Thoracic aorta (tissue), 2 donors: Measurements from ENCODE around the gene TM7SF2. TPM values are rescaled to one million over a fixed set of nuclear protein-coding genes. Genes with fewer than 3 reads are reported as not detected.

Experiments
- ATAC-seq: fragments of 150-250 bp; one replicate; pipeline ENCODE4 v1.8.0; 2017; ENCODE audit warnings: low read depth; ENCODE audit not compliant: insufficient number of reproducible peaks, low FRiP score
- DNase-seq: peaks from one replicate; pipeline ENCODE4 v3.0.0-alpha.2; 2020; ENCODE audit warnings: low spot score
- H3K27ac ChIP-seq, 2 donors: fragments of 200-600 bp; sonication (generic); 1 replicate in 1 of 2; 2 replicates in 1 of 2; pipeline ENCODE4 v1.5.1; 2016; ENCODE audit warnings: mild to moderate bottlenecking in 2 of 2, moderate library complexity in 2 of 2
- H3K27me3 ChIP-seq: fragments of 200-600 bp; sonication (generic); replicated peaks from 2 replicates; pipeline ENCODE4 v1.6.0; 2016; ENCODE audit warnings: mild to moderate bottlenecking; ENCODE audit not compliant: insufficient read depth
- H3K36me3 ChIP-seq: fragments of 200-600 bp; sonication (generic); one replicate; pipeline ENCODE4 v1.5.1; 2016
- H3K4me1 ChIP-seq, 2 donors: fragments of 200-600 bp; sonication (generic); 1 replicate in 1 of 2; 2 replicates in 1 of 2; pipeline versions ENCODE4 v1.5.1 to v1.6.0; 2016; ENCODE audit warnings: low read depth in 2 of 2, mild to moderate bottlenecking in 1 of 2; ENCODE audit not compliant: control insufficient read depth in 1 of 2
- H3K4me3 ChIP-seq: fragments of 200-600 bp; sonication (generic); 2 replicates; pipeline ENCODE4 v1.5.1; 2016; ENCODE audit warnings: mild to moderate bottlenecking
- H3K9me3 ChIP-seq: fragments of 200-600 bp; sonication (generic); 2 replicates; pipeline ENCODE4 v1.5.1; 2016
- total RNA-seq, 2 donors: library from RNA; depleted of rRNA; stranded (reverse); fragments of >200 nt; gene quantifications; one replicate each; pipeline versions ENCODE4 v1.1.0 to v1.2.3, GENCODE V29; 2016
- TF ChIP-seq, protein P1 (sequence below): fragments of 200-600 bp; sonication (generic); IDR thresholded peaks from one replicate; pipeline ENCODE4 v1.5.1; 2019; ENCODE audit warnings: antibody characterized with exemption

Gene TM7SF2
- total RNA-seq, 2 donors from 2014 or later, result 2.5 to 49.0 TPM

GRCh38 chr11:65111159-65111743 is 421 bp upstream of the TM7SF2 start:
- no peaks in the 10 kb centered on the region for H3K27me3 ChIP-seq
- no peak overlapping the region for H3K27ac ChIP-seq
- peaks cover 25% of the 10 kb centered on the region for H3K36me3 ChIP-seq
- H3K4me3 ChIP-seq, result peak overlapping the region; percentile 88
- no peaks in the 10 kb centered on the region for H3K9me3 ChIP-seq
- H3K4me1 ChIP-seq, result peaks cover 19 to 38% of the 10 kb centered on the region in 2 donors
- ATAC-seq (no peak), DNase-seq (no peak)
- TF ChIP-seq, protein P1, sequence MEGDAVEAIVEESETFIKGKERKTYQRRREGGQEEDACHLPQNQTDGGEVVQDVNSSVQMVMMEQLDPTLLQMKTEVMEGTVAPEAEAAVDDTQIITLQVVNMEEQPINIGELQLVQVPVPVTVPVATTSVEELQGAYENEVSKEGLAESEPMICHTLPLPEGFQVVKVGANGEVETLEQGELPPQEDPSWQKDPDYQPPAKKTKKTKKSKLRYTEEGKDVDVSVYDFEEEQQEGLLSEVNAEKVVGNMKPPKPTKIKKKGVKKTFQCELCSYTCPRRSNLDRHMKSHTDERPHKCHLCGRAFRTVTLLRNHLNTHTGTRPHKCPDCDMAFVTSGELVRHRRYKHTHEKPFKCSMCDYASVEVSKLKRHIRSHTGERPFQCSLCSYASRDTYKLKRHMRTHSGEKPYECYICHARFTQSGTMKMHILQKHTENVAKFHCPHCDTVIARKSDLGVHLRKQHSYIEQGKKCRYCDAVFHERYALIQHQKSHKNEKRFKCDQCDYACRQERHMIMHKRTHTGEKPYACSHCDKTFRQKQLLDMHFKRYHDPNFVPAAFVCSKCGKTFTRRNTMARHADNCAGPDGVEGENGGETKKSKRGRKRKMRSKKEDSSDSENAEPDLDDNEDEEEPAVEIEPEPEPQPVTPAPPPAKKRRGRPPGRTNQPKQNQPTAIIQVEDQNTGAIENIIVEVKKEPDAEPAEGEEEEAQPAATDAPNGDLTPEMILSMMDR, result no peak

DNA sequence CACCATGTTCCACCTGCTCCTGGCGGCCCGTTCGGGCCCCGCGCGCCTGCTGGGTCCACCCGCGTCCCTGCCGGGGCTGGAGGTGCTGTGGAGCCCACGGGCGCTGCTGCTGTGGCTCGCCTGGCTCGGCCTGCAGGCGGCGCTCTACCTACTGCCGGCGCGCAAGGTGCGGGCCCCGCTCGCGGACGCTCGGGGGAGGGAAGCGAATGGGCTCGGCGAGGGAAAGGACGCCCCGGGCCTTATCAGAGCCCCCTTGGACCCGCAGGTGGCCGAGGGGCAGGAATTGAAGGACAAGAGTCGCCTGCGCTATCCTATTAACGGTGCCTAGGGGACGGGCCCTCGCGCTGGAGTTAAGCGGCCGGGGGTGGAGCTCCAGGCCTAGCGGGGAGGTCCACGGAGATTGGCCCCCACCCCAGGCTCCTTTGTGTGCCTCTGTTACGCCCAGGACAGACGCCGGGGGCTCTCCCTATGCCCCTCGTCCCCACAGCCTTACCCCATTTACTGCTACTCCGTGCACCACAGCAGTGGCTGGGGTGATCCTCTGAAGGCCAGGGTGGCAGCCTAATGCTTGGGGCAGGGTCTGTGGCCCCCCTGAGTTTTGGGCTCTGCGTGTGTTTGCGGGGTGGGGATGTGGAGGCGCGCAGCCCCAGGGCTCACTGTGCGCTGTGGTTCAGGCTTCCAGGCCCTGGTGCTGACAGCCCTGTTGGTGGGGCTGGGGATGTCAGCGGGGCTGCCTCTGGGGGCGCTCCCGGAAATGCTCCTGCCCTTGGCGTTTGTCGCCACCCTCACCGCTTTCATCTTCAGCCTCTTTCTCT is 1.1 kb downstream of the TM7SF2 start:
- Histone ChIP-seq H3K27ac (peak overlapping the region in 1 of 2 donors; percentile 54), H3K9me3 (no peaks in the 10 kb centered on the region), H3K27me3 (no peaks in the 10 kb centered on the region), H3K4me1 (peaks cover 25 to 47% of the 10 kb centered on the region in 2 donors), H3K4me3 (peak overlapping the region; percentile 88), H3K36me3 (peaks cover 21% of the 10 kb centered on the region)
- DNase-seq (no peak), ATAC-seq (no peak)
- TF ChIP-seq, protein P1, result peak; percentile 82

GRCh38 chr11:65113361-65113756 is 1.7 kb downstream of the TM7SF2 start:
- peaks cover 25 to 47% of the 10 kb centered on the region in 2 donors for H3K4me1 ChIP-seq
- TF ChIP-seq, protein P1, result no peak
- no peak for DNase-seq
- peaks cover 15% of the 10 kb centered on the region for H3K36me3 ChIP-seq
- H3K9me3 ChIP-seq, result no peaks in the 10 kb centered on the region
- H3K27ac ChIP-seq, result no peak overlapping the region
- ATAC-seq, result no peak
- peak overlapping the region; percentile 88 for H3K4me3 ChIP-seq
- H3K27me3 ChIP-seq, result no peaks in the 10 kb centered on the region

DNA sequence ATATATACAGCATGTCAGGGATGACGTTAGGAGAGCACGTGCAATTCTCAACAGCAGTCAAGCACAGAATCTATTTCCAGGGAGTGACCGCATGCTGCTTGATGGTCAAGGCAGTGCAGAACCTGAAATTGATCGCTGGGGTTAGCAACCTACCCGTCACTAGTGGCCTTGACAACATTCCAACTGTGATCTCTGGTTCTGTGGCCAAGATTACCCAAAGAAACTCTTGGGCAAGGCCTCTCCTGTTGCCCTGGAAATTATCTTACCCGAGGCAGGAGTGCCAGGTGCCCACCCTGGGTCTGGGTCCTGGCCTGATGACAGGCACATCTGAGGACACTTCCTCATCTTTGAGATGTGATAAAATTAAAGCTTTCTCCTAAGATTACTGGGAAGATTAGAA is 2.2 kb downstream of the TM7SF2 start:
- DNase-seq, result no peak
- Histone ChIP-seq H3K4me1 (peaks cover 25 to 47% of the 10 kb centered on the region in 2 donors), H3K36me3 (peaks cover 10% of the 10 kb centered on the region), H3K9me3 (no peaks in the 10 kb centered on the region), H3K4me3 (no peak overlapping the region), H3K27me3 (no peaks in the 10 kb centered on the region), H3K27ac (no peak overlapping the region)
- no peak for ATAC-seq
- TF ChIP-seq, protein P1, result no peak

DNA sequence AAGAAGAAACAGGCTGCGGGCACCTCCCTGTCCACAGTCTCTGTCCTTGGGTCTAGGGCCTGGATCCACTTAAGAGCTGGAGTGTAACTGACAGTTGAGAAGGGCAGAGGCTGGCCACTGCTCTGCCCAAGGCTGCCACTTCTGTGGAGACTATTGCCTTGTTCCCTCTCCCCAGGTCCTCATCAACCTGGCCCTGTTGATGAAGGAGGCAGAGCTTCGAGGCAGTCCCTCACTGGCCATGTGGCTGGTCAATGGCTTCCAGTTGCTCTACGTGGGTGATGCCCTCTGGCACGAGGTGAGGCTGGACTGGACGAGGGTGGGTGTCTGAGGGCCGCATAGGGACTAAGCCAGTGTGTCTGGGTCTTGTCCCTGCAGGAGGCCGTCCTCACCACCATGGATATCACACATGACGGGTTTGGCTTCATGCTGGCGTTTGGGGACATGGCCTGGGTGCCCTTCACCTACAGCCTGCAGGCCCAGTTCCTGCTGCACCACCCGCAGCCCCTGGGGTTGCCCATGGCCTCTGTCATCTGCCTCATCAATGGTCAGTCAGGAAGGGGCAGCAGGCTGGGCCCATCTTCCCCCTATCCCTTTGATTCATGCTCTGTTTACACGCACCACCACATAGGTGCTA is 3.0 kb downstream of the TM7SF2 start:
- Histone ChIP-seq H3K27me3 (no peaks in the 10 kb centered on the region), H3K27ac (no peak overlapping the region), H3K36me3 (peaks cover 3% of the 10 kb centered on the region), H3K4me1 (peaks cover 25 to 47% of the 10 kb centered on the region in 2 donors), H3K9me3 (no peaks in the 10 kb centered on the region), H3K4me3 (no peak overlapping the region)
- DNase-seq (no peak), ATAC-seq (no peak)
- TF ChIP-seq, protein P1, result no peak
